GM21423 (cell line): ENCODE data around the gene CHRNA1.

Source experiments
- ATAC-seq: cut with Tn5 transposase; IDR thresholded peaks from one replicate; pipeline ENCODE4 v1.9.1; 2021; ENCODE audit warnings: mild to moderate bottlenecking, moderate library complexity; ENCODE audit not compliant: unreplicated experiment

Gene CHRNA1

DNA sequence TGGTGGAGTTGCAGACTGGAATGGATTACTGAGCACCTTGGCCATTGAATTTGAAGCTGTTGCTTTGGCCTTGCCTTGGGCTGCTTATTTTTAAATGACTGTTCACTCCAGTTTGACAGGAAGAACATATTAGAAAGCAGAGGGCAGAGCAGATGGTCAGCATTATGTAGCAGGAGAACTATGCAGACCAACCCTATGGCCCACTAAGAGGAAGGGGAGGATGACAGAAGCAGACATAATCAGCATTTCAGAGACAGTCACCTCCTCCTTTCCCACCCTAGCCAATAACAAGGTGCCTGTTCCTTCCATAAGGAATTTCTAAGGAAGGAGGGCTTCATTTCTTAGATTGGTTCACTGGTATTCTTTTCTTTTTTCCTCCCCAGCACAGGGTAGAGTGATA is 2.4 kb downstream of the CHRNA1 start:
- no peak for ATAC-seq

DNA sequence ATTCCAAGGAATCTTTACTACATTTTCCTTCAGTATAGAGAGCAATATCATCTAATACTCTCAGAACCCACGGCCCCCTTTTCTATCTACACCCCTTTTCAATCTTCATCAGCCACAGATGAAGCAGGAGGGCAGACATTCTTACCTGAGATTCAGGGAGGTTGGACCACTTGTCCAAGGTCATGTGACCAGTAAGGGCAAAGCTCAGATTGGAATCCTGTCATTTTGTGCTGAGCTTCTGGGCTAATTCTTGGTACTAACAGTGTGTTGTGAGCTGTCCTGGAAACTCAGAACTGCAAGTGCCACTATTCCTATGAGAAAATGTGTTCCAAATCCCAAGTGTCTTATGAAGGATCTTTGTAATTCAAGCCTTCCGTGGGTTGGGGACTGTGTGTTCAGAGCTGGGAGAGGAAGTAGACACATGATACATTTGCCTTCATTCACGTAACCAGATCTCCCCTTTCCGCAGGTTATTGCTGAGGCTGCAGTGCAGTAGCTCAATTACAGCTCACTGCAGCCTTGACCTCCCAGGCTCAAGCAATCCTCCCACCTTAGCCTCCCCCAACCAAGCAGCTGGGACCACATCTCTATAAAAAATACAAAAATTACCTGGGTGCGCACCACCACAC is 3.3 kb downstream of the CHRNA1 start:
- ATAC-seq = no peak

DNA sequence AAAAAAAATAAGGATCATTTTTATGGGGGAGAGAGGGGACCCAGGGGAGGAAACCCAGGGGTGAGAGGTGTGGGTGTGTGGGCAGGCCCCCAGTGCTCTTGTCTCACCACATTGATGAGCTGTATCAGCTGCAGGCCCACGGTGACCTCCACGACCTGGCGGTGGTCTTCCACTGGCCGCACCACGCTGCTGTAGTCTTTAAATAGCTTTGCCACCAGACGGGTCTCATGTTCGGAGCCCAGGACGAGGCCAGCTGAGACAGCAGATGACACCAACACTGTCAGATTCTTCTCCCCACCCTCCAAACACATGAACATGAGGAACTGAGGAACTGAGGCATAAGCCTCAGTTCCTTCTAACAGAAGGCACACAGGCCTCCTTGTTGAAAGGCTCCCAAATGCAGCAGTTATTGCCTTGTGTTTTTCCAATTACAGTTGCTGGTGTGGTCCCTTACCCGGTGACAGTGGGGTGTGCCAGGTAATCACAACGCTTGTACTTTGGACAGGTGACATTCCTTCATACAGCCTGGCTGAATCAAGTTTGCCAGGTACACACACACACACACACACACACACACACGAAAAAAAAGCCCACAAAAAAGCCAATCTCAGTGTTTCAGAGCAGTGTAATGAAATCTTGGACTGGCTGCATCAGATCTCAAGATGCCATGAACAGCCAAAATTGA is 4.7 kb downstream of the CHRNA1 start:
- no peak for ATAC-seq

DNA sequence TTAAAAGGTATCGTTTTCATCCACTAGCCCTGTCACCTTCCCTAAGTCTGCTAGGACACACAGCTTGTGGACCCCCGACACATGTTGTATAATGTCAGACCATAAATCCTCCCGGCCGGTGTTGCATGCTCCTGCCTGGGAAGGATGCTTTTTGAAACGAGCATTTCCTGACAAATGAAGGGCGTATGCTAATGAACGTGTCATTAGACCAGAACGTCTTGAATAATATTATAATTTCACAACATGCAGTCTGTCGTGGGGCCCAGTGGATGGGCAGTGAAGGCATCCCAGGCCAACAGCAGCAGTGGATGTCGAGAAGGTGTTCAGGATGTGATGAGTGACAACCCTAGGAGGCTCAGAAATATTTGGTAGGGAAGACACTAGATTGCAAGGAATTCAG is 7.5 kb downstream of the CHRNA1 start:
- no peak for ATAC-seq

DNA sequence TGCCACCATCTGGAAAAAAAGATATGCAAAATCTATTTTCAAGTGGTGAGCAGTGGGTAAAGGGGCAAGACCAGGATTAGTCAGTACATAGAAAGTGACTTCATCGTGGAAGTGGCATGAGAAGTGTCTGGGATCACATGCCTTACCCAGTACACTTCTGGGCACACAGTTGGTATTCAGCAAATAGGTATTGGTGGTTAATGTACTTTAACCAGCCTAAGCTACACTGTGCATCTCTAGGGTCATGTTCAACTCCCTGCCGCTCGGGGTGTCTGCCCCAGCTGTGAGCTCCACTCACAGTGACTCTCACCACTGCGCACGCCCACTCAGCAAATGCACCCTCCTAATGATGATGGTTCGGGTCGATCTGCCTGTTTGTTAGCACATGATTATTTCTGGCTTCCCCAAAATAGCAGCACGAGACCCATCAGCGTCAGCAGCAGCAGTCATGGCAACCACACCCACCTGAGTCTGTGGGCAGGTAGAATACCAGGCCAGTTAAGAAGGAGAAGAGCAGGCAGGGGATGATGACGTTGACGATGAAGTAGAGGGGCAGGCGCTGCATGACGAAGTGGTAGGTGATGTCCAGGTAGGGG is 11.1 kb downstream of the CHRNA1 start:
- peak; percentile 9 for ATAC-seq

DNA sequence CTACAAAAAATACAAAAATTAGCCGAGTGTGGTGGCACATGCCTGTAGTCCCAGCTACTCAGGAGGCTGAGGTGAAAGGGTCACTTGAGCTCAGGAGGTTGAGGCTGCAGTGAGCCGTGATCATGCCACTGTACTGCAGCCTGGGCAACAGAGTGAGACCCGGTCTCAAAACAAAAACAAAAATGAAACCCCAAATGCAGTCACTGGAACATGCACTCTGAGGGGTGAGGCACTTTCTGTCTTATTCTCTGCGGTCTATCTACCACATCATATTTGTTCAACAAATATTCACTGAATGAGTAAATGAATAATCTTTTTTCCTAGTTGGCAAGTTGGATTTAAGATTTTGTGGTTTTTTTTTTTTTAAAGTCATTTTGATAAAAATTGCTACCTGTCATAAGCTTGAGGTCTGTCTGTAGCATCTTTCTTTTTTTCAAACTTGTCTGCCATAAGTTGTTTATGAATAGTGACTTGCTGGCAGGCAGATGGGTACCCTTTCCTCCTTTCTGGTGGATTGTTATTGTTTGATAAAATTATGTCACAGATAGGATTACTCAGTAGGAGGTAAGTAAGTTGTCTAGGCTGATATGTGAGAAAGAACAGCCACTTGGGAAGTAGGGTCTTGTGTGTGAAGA is 11.8 kb downstream of the CHRNA1 start:
- peak; percentile 83 for ATAC-seq

DNA sequence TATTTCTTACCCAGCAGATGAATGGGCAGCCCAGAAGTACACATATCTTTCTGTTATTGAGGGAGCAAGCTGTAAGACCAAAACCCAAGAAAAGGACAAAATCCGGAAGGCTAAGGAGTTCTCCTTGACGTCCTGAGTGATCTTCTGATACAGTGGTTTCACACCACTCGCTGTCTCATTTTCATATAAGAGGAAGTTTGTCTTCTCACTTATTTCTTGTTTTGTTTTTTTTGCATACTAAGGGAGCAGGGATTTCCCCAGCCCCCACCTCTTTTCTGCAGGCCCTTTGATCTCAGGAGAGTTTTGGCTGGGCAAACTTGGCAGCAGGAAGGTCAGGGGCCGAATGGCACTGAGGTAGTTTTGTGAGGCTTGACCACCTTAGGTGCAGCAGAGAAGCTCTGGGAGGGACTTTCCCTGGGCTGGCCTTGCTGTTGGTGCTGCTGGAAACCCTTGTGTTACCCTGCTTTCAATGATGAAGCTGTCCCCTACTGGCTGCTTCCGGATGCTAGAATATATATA is 13.3 kb downstream of the CHRNA1 start:
- peak; percentile 56 for ATAC-seq

DNA sequence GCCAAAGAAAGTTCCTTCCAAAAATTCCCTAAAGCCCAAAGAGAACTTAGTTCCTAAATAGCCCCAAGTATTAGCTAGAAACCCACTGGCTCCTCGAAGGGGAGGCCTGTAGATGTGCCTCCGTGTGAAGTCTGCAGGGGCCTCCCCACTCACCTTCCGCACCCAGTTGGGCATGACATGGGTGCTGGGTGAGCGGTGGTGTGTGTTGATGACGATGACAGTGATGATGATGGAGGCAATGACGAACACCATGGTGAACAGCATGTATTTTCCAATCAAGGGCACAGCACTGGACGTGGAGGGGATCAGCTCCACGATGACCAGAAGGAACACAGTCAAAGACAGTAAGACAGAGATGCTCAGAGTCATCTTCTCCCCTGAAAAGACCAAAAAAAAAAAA is 14.5 kb downstream of the CHRNA1 start:
- no peak for ATAC-seq

DNA sequence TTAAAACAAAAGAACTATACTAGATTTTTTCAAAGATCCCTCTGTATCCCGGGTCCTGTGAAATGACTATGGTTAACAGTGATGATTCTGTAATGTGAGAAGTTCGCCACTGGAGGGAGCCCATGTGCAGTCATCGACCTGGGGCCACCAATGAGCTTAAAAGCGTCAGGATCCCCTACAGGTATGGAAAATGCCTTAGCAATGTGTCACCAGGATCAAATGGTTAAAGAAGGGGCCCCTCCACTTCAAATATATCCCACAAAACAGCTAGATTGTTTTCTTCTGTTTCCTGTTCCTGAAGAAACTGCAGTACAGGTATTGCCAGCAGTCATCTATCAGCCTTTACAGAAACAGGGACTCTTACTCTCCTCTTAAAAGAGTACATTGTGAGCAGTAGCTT is 15.3 kb downstream of the CHRNA1 start:
- no peak for ATAC-seq

DNA sequence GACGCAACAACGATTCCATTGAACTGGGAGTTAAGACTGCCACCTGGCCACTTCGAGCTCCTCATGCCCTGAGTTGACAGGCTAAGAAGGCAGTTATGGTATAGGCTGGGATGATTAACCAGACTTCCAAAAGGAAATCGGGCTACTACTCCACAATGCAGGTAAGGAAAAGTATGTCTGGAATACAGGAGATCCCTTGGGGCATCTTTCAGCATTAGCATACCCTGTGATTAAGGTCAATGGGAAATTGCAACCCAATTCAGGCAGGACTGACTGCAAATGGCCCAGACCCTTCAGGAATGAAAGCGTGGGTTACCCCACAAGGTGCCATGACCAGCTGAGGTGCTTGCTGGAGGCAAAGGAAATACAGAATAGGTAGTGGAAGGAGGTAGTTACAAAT is 19.1 kb downstream of the CHRNA1 start:
- ATAC-seq = no peak

DNA sequence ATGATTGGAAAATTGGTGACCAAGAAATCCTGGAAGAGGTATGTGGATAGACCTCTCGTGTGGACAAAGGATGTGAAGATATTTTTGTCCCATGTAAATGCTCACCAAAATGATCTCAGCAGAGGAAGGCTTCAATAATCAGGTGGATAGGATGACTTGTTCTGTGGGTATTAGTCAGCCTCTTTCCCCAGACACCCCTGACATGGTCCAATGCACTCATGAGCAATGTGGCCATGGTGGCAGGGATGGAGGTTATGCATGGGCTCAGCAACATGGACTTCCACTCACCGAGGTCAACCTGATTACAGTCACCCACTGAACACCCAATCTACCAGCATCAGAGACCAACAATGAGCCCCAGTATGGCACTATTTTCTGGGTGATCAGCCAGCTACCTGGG is 20.2 kb downstream of the CHRNA1 start:
- ATAC-seq = no peak

DNA sequence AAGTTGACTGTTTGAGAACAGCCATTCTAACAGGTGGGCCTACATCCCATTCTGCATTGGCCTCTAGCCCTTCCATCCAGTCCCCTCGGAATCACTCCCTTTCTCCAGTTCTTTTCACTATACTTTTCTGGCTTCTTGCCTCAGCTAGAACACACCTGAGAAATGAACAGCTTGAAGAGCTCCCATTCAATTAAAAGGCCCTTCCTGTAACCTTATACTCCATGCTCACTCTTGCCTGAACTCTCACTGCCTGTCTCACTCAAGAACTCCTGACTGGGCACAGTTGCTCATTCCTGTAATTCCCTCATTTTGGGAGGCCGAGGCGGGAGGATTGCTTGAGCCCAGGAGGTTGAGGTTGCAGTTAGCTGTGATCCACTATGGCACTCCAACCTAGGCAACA is 23.6 kb downstream of the CHRNA1 start:
- no peak for ATAC-seq

DNA sequence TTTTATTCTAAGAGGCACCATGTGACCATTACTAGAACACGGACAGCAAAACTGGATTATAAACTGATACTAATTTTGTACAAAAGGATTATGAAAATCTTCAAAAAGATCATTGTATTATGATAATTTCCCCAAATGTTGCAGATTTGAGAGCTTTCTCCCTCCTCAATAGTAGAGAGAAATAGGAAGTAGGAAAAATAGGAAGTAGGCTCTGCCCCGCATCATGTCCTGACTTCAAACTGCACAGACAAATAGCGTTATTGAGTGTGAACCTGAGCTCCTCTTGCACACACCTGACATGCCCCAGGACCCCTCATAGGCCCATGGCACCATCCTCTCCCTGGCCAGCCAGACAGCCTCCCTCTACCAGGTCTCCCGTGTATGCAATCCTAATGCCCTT is 25.4 kb downstream of the CHRNA1 start:
- ATAC-seq = no peak

DNA sequence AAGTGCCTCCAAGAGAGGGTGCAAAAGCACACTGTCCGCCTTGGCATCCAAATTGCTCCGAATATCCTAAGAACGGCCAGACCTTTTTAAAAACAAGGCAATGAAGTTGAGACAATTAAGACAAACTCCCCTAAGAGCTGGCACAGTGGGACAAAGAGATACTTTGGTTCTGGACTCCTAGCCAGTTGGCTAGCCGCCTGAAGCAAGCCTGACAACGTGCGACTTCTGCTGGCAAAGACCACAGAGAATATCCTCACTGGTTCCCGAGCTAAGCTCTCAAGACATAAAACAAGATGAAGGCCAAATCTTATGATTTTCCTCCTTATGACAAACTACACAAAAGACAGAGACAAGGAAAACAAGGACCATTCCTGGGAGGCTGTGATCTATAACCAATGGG is 32.7 kb downstream of the CHRNA1 start:
- no peak for ATAC-seq

DNA sequence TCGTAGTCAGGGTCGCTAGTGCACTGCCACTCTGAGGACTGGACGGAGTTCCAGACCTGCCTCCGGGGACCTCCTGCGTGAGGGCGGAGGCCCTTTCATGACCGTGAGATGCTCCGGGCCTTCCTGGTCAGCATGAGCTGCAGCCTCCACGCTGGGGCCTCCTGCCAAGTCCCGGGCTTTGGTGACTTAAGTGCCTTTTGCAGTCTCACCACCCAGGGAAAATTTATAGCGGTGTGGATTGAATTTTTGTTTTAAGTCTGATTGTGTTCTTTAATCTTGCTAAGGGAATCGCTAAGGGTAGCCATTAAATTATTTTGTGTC is 33.6 kb downstream of the CHRNA1 start:
- ATAC-seq = no peak

DNA sequence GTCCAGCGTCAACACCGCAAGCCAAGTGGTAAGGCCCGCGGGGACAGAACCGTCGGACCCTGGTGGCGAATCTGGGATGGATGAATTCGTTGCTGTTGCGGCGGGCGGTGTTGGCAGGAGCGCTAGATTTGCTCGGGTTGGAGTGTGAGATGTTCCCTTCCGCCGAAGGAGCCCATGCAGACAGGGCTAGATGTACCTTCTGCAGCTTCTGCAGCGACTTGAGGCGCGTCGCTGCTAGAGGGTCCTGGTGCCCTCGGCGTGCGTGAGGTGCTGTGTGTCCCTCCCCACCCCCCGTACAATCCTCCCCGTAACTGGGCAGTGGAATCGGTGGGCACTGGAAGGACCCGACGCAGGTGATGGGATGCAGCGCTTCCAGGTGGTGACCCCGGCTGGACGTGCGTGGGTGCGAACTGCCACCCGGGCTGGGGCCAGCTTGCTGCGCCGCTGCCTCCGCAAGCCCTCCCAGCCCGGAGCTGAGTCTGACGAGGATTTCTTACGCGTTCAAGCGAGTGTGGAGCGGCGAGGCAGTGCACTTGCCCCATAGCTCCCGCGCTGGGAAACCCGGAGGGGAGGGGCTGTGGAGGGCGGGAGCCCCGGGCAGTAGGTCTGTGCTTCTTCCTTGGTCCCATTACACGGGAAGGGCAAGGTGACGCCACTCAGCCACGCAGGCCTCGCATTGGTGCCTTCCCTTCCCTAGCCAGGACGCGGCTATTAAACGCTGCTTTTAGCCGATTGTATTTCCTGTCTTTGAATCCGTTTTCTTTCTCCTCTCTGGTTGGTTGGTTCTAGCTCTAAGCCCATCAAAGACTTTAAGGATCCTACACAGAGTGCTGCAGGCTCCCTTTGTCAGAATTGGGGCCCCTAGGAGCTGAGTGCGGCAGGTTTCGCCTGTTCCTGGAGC is 34.2 kb downstream of the CHRNA1 start:
- no peak for ATAC-seq

DNA sequence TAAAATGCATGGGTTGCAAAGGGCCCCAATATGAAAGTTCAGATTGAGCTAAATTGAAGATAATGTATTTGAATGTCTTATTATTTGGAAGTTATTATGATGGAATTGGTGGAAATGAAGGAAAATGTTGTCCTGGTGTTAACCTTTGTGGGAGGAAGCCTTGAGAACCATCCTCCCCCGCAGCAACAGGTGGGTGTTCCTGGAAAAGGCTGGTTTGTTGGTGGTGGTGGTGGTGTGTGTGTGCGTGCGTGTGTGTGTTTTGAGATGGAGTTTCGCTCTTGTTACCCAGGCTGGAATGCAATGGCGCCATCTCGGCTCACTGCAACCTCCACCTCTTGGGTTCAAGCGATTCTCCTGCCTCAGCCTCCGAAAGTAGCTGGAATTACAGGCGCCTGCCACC is 36.2 kb downstream of the CHRNA1 start:
- no peak for ATAC-seq

DNA sequence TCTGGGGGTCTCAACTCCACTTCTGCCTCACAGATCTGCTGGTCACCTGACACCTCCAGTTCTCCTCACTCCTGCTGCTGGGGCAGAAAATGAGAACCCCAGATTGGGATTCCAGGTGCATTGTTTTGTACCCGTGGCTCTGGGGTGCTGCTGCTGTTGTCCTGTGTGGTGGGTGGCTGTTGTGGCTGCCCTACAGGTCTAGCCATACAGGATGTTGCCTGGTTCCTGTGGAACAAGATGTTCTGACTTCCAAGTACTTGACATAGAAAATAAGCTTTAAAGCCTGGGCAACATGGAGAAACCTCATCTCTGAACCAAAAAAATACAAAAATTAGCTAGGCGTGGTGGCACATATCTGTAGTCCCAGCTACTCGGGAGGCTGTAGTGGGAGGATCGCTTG is 38.1 kb downstream of the CHRNA1 start:
- ATAC-seq = no peak

DNA sequence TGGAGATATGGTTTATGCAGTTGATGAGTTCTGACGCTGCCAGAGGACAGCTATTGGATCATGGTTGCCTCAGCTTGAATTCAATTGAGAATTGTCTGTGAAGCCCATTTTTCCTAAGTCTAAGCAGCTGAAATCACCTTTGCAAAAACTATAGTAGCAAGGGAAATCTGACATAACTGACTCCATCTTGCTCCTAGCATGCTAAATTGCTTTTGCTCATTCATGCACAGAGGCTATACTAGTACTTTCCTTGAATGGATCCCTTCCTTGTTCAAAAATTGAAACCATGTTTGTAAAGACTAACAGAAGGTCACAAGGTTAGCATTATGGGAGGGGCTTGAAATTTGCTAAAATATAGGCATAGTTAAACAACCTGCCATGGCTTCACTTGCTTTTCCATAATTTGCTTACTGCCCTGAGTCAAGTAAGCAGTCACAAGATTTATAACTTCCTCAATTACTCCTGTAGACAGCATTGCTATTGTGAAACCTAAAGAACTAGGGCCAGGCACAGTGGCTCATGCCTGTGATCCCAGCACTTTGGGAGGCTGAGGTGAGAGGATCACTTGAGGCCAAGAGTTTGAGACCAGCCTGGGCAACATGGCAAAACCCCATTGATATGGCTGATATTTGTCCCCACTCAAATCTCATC is 41.2 kb downstream of the CHRNA1 start:
- no peak for ATAC-seq

DNA sequence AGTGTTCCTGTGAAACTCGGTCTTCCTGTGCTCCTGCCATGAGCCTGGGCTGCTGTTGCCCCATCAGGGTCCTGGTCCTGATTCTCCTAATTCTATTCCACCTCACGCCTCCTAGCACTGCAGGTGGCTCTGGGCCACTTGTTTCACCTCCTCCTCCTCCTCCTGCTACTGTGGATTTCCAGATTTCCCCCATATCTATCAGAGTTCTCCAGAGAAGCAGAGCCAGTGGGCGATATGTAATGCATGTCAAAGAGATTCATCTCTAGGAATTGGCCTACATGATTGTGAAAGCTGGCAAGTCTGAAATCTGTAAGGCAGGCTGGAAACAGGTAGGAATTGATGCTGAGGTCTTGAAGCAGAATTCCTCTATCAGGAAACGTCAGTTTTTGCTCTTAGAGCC is 45.3 kb downstream of the CHRNA1 start:
- no peak for ATAC-seq

DNA sequence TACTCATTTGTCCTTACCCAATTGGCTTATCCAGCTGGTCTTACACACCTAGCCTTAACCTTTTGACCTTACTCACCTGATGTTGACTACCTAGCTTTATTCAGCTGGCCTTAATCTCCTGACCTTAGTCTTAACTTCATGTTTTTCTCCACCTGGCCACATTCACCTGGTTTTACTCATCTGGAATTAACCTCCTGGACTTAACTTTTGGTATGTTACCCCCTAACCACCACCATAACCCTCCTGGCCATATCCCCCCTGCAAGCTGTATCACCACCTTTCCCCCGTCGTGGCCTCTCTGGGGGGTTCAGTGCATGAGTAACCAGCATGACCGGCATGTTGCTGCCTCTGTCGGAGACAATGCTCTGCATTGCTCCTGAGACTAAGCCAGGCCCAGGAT is 45.7 kb downstream of the CHRNA1 start:
- ATAC-seq = no peak
